ENCODE data around the gene SNED1.

DNA sequence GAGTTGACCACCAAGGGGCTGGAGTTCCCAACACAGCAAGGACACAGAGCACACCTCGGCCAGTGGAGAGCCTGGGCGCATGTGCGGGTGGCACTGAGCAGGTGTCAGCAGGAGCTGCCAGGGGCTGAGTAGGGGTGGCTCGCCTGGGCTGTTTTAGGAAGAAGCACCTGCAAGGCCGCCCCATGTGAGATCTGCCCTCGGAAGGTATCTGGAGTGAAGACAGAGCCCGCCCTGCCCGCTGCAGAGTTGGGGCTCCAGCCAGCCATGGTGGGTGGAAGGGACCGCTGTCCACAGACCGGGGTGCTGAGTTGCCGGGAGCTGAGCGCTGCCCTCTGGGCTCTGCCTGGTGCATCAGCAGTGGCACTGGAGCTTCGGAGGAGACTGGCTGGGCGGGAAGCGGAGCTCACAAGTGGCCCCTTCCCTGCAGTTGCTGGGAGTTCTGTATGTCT lies 68.5 kb downstream of the SNED1 start:
- TF ChIP-seq, protein P1, sequence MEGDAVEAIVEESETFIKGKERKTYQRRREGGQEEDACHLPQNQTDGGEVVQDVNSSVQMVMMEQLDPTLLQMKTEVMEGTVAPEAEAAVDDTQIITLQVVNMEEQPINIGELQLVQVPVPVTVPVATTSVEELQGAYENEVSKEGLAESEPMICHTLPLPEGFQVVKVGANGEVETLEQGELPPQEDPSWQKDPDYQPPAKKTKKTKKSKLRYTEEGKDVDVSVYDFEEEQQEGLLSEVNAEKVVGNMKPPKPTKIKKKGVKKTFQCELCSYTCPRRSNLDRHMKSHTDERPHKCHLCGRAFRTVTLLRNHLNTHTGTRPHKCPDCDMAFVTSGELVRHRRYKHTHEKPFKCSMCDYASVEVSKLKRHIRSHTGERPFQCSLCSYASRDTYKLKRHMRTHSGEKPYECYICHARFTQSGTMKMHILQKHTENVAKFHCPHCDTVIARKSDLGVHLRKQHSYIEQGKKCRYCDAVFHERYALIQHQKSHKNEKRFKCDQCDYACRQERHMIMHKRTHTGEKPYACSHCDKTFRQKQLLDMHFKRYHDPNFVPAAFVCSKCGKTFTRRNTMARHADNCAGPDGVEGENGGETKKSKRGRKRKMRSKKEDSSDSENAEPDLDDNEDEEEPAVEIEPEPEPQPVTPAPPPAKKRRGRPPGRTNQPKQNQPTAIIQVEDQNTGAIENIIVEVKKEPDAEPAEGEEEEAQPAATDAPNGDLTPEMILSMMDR (conservative IDR thresholded peaks at IDR 0.05; ENCODE audit: low read length): no peak
- TF ChIP-seq EZH2phosphoT487 (IDR thresholded peaks at IDR 0.05; ENCODE audit: borderline replicate concordance, low read depth, low read length): no peak

Data from OCI-LY7 (cell line).